C4-2B (cell line): ENCODE data around the gene ERLEC1.

ENCODE experiments used
- ZFX ChIP-seq: fragments of 450-650 bp; IDR thresholded peaks from 2 replicates; pipeline ENCODE4 v1.6.1; 2017
- TF ChIP-seq, protein P1 (sequence below): fragments of 450-650 bp; conservative IDR thresholded peaks from 2 replicates; pipeline ENCODE4 v1.5.1; 2017; ENCODE audit warnings: mild to moderate bottlenecking

DNA sequence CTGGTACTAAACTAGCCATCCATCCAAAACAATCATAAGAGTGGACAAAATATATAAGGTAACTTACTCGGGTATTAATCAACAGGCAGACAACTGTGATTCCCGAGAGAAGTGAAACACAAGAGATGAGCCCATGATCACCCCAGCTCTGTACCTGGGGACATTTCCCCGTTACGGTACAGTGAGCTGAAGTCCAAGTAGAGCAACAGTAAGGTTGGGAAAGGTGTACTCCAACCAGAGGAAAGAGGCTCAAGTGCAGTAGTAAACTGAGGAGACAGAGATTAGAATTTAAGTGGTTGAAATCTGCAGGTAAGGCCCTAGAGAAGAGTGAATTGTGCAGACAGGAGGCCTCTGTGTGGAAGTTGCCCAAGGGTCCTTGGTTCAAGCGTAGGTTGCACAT lies 49.8 kb upstream of the ERLEC1 start:
- TF ChIP-seq, protein P1, sequence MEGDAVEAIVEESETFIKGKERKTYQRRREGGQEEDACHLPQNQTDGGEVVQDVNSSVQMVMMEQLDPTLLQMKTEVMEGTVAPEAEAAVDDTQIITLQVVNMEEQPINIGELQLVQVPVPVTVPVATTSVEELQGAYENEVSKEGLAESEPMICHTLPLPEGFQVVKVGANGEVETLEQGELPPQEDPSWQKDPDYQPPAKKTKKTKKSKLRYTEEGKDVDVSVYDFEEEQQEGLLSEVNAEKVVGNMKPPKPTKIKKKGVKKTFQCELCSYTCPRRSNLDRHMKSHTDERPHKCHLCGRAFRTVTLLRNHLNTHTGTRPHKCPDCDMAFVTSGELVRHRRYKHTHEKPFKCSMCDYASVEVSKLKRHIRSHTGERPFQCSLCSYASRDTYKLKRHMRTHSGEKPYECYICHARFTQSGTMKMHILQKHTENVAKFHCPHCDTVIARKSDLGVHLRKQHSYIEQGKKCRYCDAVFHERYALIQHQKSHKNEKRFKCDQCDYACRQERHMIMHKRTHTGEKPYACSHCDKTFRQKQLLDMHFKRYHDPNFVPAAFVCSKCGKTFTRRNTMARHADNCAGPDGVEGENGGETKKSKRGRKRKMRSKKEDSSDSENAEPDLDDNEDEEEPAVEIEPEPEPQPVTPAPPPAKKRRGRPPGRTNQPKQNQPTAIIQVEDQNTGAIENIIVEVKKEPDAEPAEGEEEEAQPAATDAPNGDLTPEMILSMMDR, result no peak
- TF ChIP-seq ZFX, result no peak
